ENCODE data around the gene PFKFB3.
"Not testable (repeated sequence)": the region's sequence is repeated elsewhere in the genome, so short reads cannot be mapped to it uniquely, and the experiment has no call there.

PFKFB3 gene

GRCh38 chr10:6232225-6232807, 29.6 kb downstream of the PFKFB3 start:
- Histone ChIP-seq H3K27ac (ENCODE audit: low read length) (no peak overlapping the region), H3K27me3 (ENCODE audit: low read depth, low read length) (no peaks in the 10 kb centered on the region), H3K4me3 (ENCODE audit: low read depth in 1 of 2, low read length in 2 of 2) (no peak overlapping the region), H3K36me3 (ENCODE audit: control insufficient read depth in 1 of 2, insufficient read depth in 2 of 2, low read length in 2 of 2) (peaks cover 31 to 77% of the 10 kb centered on the region in 2 donors), H3K4me1 (ENCODE audit: control insufficient read depth in 1 of 2, insufficient read depth in 2 of 2, low read length in 2 of 2) (no peaks in the 10 kb centered on the region), H3K9me3 (ENCODE audit: control insufficient read depth in 1 of 2, low read length in 2 of 2) (no peaks in the 10 kb centered on the region)

GRCh38 chr10:6232846-6233724, 30.4 kb downstream of the PFKFB3 start:
- H3K4me3 ChIP-seq (ENCODE audit: low read depth in 1 of 2, low read length in 2 of 2): no peak overlapping the region
- no peaks in the 10 kb centered on the region for H3K4me1 ChIP-seq (ENCODE audit: control insufficient read depth in 1 of 2, insufficient read depth in 2 of 2, low read length in 2 of 2)
- H3K27ac ChIP-seq (ENCODE audit: low read length): no peak overlapping the region
- no peaks in the 10 kb centered on the region for H3K27me3 ChIP-seq (ENCODE audit: low read depth, low read length)
- peaks cover 28 to 69% of the 10 kb centered on the region in 2 donors for H3K36me3 ChIP-seq (ENCODE audit: control insufficient read depth in 1 of 2, insufficient read depth in 2 of 2, low read length in 2 of 2)
- no peaks in the 10 kb centered on the region for H3K9me3 ChIP-seq (ENCODE audit: control insufficient read depth in 1 of 2, low read length in 2 of 2)

GRCh38 chr10:6233725-6234277, 31.1 kb downstream of the PFKFB3 start:
- Histone ChIP-seq H3K9me3 (ENCODE audit: control insufficient read depth in 1 of 2, low read length in 2 of 2) (no peaks in the 10 kb centered on the region), H3K4me1 (ENCODE audit: control insufficient read depth in 1 of 2, insufficient read depth in 2 of 2, low read length in 2 of 2) (peaks cover 0 to 2% of the 10 kb centered on the region in 2 donors), H3K27ac (ENCODE audit: low read length) (no peak overlapping the region), H3K4me3 (ENCODE audit: low read depth in 1 of 2, low read length in 2 of 2) (no peak overlapping the region), H3K27me3 (ENCODE audit: low read depth, low read length) (no peaks in the 10 kb centered on the region), H3K36me3 (ENCODE audit: control insufficient read depth in 1 of 2, insufficient read depth in 2 of 2, low read length in 2 of 2) (peaks cover 28 to 63% of the 10 kb centered on the region in 2 donors)

GRCh38 chr10:6234371-6234770, 31.6 kb downstream of the PFKFB3 start:
- Histone ChIP-seq H3K4me3 (ENCODE audit: low read depth in 1 of 2, low read length in 2 of 2) (no peak overlapping the region), H3K27ac (ENCODE audit: low read length) (no peak overlapping the region), H3K27me3 (ENCODE audit: low read depth, low read length) (no peaks in the 10 kb centered on the region), H3K9me3 (ENCODE audit: control insufficient read depth in 1 of 2, low read length in 2 of 2) (no peaks in the 10 kb centered on the region), H3K36me3 (ENCODE audit: control insufficient read depth in 1 of 2, insufficient read depth in 2 of 2, low read length in 2 of 2) (peaks cover 28 to 57% of the 10 kb centered on the region in 2 donors), H3K4me1 (ENCODE audit: control insufficient read depth in 1 of 2, insufficient read depth in 2 of 2, low read length in 2 of 2) (peaks cover 0 to 5% of the 10 kb centered on the region in 2 donors)

GRCh38 chr10:6236349-6237198, 33.8 kb downstream of the PFKFB3 start:
- Histone ChIP-seq H3K4me1 (ENCODE audit: control insufficient read depth in 1 of 2, insufficient read depth in 2 of 2, low read length in 2 of 2) (peaks cover 0 to 5% of the 10 kb centered on the region in 2 donors), H3K27me3 (ENCODE audit: low read depth, low read length) (no peaks in the 10 kb centered on the region), H3K36me3 (ENCODE audit: control insufficient read depth in 1 of 2, insufficient read depth in 2 of 2, low read length in 2 of 2) (peaks cover 16 to 41% of the 10 kb centered on the region in 2 donors), H3K4me3 (ENCODE audit: low read depth in 1 of 2, low read length in 2 of 2) (no peak overlapping the region), H3K9me3 (ENCODE audit: control insufficient read depth in 1 of 2, low read length in 2 of 2) (no peaks in the 10 kb centered on the region), H3K27ac (ENCODE audit: low read length) (no peak overlapping the region)

- no peak overlapping the region for H3K27ac ChIP-seq (ENCODE audit: low read length)
These were observed 34.4 kb downstream of the PFKFB3 start for GRCh38 chr10:6237199-6237530.

GRCh38 chr10:6238587-6239212, 36.0 kb downstream of the PFKFB3 start:
- not testable (repeated sequence) for H3K9me3 ChIP-seq (ENCODE audit: control insufficient read depth in 1 of 2, low read length in 2 of 2); H3K27ac ChIP-seq (ENCODE audit: low read length); H3K4me1 ChIP-seq (ENCODE audit: control insufficient read depth in 1 of 2, insufficient read depth in 2 of 2, low read length in 2 of 2); H3K4me3 ChIP-seq (ENCODE audit: low read depth in 1 of 2, low read length in 2 of 2); H3K27me3 ChIP-seq (ENCODE audit: low read depth, low read length)
- peaks cover 9 to 20% of the 10 kb centered on the region in 2 donors for H3K36me3 ChIP-seq (ENCODE audit: control insufficient read depth in 1 of 2, insufficient read depth in 2 of 2, low read length in 2 of 2)

More at GRCh38 chr10:6237199-6237530, 34.4 kb downstream of the PFKFB3 start:
- Histone ChIP-seq H3K9me3 (ENCODE audit: control insufficient read depth in 1 of 2, low read length in 2 of 2) (no peaks in the 10 kb centered on the region), H3K36me3 (ENCODE audit: control insufficient read depth in 1 of 2, insufficient read depth in 2 of 2, low read length in 2 of 2) (peaks cover 16 to 35% of the 10 kb centered on the region in 2 donors), H3K4me3 (ENCODE audit: low read depth in 1 of 2, low read length in 2 of 2) (no peak overlapping the region), H3K4me1 (ENCODE audit: control insufficient read depth in 1 of 2, insufficient read depth in 2 of 2, low read length in 2 of 2) (peaks cover 0 to 5% of the 10 kb centered on the region in 2 donors), H3K27me3 (ENCODE audit: low read depth, low read length) (no peaks in the 10 kb centered on the region)

- Histone ChIP-seq H3K4me1 (ENCODE audit: control insufficient read depth in 1 of 2, insufficient read depth in 2 of 2, low read length in 2 of 2) (peaks cover 0 to 5% of the 10 kb centered on the region in 2 donors), H3K4me3 (ENCODE audit: low read depth in 1 of 2, low read length in 2 of 2) (no peak overlapping the region), H3K27me3 (ENCODE audit: low read depth, low read length) (no peaks in the 10 kb centered on the region), H3K27ac (ENCODE audit: low read length) (no peak overlapping the region), H3K9me3 (ENCODE audit: control insufficient read depth in 1 of 2, low read length in 2 of 2) (no peaks in the 10 kb centered on the region), H3K36me3 (ENCODE audit: control insufficient read depth in 1 of 2, insufficient read depth in 2 of 2, low read length in 2 of 2) (peaks cover 3 to 12% of the 10 kb centered on the region in 2 donors)
These were observed 36.7 kb downstream of the PFKFB3 start for GRCh38 chr10:6239213-6239991.

GRCh38 chr10:6240254-6240653, 37.5 kb downstream of the PFKFB3 start:
- no peaks in the 10 kb centered on the region for H3K27me3 ChIP-seq (ENCODE audit: low read depth, low read length)
- peaks cover 0 to 5% of the 10 kb centered on the region in 2 donors for H3K4me1 ChIP-seq (ENCODE audit: control insufficient read depth in 1 of 2, insufficient read depth in 2 of 2, low read length in 2 of 2)
- peaks cover 0 to 8% of the 10 kb centered on the region in 2 donors for H3K36me3 ChIP-seq (ENCODE audit: control insufficient read depth in 1 of 2, insufficient read depth in 2 of 2, low read length in 2 of 2)
- no peak overlapping the region for H3K4me3 ChIP-seq (ENCODE audit: low read depth in 1 of 2, low read length in 2 of 2)
- no peak overlapping the region for H3K27ac ChIP-seq (ENCODE audit: low read length)
- H3K9me3 ChIP-seq (ENCODE audit: control insufficient read depth in 1 of 2, low read length in 2 of 2): no peaks in the 10 kb centered on the region

GRCh38 chr10:6242089-6242488, 39.4 kb downstream of the PFKFB3 start:
- Histone ChIP-seq H3K4me3 (ENCODE audit: low read depth in 1 of 2, low read length in 2 of 2) (no peak overlapping the region), H3K4me1 (ENCODE audit: control insufficient read depth in 1 of 2, insufficient read depth in 2 of 2, low read length in 2 of 2) (peaks cover 0 to 5% of the 10 kb centered on the region in 2 donors), H3K9me3 (ENCODE audit: control insufficient read depth in 1 of 2, low read length in 2 of 2) (no peaks in the 10 kb centered on the region), H3K27ac (ENCODE audit: low read length) (no peak overlapping the region), H3K36me3 (ENCODE audit: control insufficient read depth in 1 of 2, insufficient read depth in 2 of 2, low read length in 2 of 2) (no peaks in the 10 kb centered on the region), H3K27me3 (ENCODE audit: low read depth, low read length) (no peaks in the 10 kb centered on the region)

All from muscle layer of duodenum (tissue), 2 donors.